ENCODE results near the gene UPP1.

DNA sequence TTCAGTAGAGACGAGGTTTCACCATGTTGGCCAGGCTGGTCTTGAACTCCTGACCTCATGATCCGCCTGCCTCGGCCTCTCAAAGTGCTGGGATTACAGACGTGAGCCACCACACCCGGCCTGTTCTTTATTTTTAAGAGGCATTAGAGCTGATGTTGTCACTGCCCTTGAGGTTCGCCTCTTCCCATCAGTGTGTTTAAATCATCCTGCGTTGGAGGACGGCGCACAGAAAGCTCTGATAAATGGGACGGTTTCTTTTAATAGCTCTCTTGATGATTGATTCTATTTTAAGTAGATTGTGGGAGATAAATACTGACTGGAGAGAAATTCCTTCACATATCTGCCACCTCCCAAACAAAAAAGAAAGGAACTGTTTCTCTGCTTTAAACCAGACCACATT lies 29.0 kb downstream of the UPP1 start:
- TF ChIP-seq POLR2A (IDR thresholded peaks at IDR 0.05) (no peak), POLR2AphosphoS5 (IDR thresholded peaks at IDR 0.05; ENCODE audit: insufficient read depth in 1 of 2, low read depth in 1 of 2) (no peak)
- TF ChIP-seq, protein P1, sequence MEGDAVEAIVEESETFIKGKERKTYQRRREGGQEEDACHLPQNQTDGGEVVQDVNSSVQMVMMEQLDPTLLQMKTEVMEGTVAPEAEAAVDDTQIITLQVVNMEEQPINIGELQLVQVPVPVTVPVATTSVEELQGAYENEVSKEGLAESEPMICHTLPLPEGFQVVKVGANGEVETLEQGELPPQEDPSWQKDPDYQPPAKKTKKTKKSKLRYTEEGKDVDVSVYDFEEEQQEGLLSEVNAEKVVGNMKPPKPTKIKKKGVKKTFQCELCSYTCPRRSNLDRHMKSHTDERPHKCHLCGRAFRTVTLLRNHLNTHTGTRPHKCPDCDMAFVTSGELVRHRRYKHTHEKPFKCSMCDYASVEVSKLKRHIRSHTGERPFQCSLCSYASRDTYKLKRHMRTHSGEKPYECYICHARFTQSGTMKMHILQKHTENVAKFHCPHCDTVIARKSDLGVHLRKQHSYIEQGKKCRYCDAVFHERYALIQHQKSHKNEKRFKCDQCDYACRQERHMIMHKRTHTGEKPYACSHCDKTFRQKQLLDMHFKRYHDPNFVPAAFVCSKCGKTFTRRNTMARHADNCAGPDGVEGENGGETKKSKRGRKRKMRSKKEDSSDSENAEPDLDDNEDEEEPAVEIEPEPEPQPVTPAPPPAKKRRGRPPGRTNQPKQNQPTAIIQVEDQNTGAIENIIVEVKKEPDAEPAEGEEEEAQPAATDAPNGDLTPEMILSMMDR (IDR thresholded peaks at IDR 0.05): no peak
